SJCRH30 (cell line): ENCODE data around the gene ACHE. TPM values are rescaled to one million over a fixed set of nuclear protein-coding genes. Genes with fewer than 3 reads are reported as not detected.
"Not testable (repeated sequence)": the region's sequence is repeated elsewhere in the genome, so short reads cannot be mapped to it uniquely, and the experiment has no call there.

Source experiments
- DNase-seq, 2 experiments: peaks; one replicate each; pipeline ENCODE4 v3.0.0-alpha.2; 2015 to 2020
- H3K27ac ChIP-seq: fragments of 250-450 bp; sonication (Bioruptor Pico); 2 replicates; pipeline ENCODE4 v1.5.1; 2020; ENCODE audit warnings: mild to moderate bottlenecking, moderate library complexity
- H3K27me3 ChIP-seq: fragments of 250-450 bp; sonication (Bioruptor Pico); 2 replicates; pipeline ENCODE4 v1.5.1; 2020; ENCODE audit warnings: mild to moderate bottlenecking, moderate library complexity
- H3K36me3 ChIP-seq: fragments of 250-450 bp; sonication (Bioruptor Pico); 2 replicates; pipeline ENCODE4 v1.5.1; 2020; ENCODE audit warnings: mild to moderate bottlenecking, moderate library complexity
- H3K4me1 ChIP-seq: fragments of 250-450 bp; sonication (Bioruptor Pico); 2 replicates; pipeline ENCODE4 v1.5.1; 2020; ENCODE audit warnings: mild to moderate bottlenecking, moderate library complexity
- H3K4me3 ChIP-seq: fragments of 250-450 bp; sonication (Bioruptor Pico); 2 replicates; pipeline ENCODE4 v1.5.1; 2020; ENCODE audit warnings: mild to moderate bottlenecking, moderate library complexity
- H3K9me3 ChIP-seq: fragments of 250-450 bp; sonication (Bioruptor Pico); replicated peaks from 2 replicates; pipeline ENCODE4 v1.5.1; 2020; ENCODE audit warnings: mild to moderate bottlenecking, moderate library complexity
- total RNA-seq: library from RNA; depleted of rRNA; stranded (reverse); fragments of >200 nt; shearing (Covaris generic); gene quantifications from 2 replicates; pipeline ENCODE4 v1.2.3, GENCODE V29; 2014; rRNA removed

Gene ACHE
- total RNA-seq: 1.3 and 1.5 TPM in 2 replicates

- DNase-seq: no peak
- H3K4me3 ChIP-seq: peak within 1 kb of the TSS; percentile 50
- peaks cover 11% of the 10 kb centered on the region for H3K27me3 ChIP-seq
- H3K36me3 ChIP-seq: no peaks in the 10 kb centered on the region
- H3K4me1 ChIP-seq: no peaks in the 10 kb centered on the region; the same call in 1 of the 2 replicates
- no peak within 1 kb of the TSS for H3K27ac ChIP-seq
- H3K9me3 ChIP-seq: no peaks in the 10 kb centered on the region
Observed at GRCh38 chr7:100895701-100895955, at the start of gene ACHE. Gene ACHE, minus strand, starts transcription at chr7:100895888. Its CDS starts 1,656 bp downstream, at chr7:100894232.

DNA sequence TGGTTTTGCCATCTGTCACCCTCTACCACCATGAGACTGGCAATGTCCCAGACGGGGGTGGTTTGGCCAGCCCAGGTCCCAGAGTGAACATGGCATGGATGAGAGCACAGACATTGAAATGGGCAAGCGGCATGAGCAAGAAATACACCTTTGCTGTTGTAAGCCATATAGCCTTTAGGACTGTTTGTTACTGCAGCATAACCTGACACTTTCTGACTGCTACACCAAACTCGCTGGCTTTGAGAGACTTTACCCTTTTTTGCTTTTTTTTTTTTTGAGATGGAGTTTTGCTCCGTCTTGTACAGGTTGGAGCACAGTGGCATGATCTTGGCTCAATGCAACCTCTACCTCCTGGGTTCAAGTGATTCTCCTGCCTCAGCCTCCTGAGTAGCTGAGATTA lies 48.5 kb upstream of the ACHE start:
- DNase-seq: no peak
- H3K4me3 ChIP-seq: no peak overlapping the region
- no peak overlapping the region for H3K27ac ChIP-seq

GRCh38 chr7:100943693-100944092 lies 48.0 kb upstream of the ACHE start:
- no peaks in the 10 kb centered on the region for H3K9me3 ChIP-seq
- no peaks in the 10 kb centered on the region for H3K4me1 ChIP-seq
- no peak overlapping the region for H3K27ac ChIP-seq
- 0 out of 2 replicates have a peak, but pooled peaks cover 4% of the 10 kb centered on the region for H3K27me3 ChIP-seq
- H3K36me3 ChIP-seq: no peaks in the 10 kb centered on the region
- DNase-seq: no peak
- no peak overlapping the region for H3K4me3 ChIP-seq

More for the DNA sequence above, 48.5 kb upstream of the ACHE start:
- Histone ChIP-seq H3K27me3 (peaks cover 8% of the 10 kb centered on the region; the same call in 1 of the 2 replicates), H3K9me3 (no peaks in the 10 kb centered on the region), H3K36me3 (no peaks in the 10 kb centered on the region), H3K4me1 (no peaks in the 10 kb centered on the region)

DNA sequence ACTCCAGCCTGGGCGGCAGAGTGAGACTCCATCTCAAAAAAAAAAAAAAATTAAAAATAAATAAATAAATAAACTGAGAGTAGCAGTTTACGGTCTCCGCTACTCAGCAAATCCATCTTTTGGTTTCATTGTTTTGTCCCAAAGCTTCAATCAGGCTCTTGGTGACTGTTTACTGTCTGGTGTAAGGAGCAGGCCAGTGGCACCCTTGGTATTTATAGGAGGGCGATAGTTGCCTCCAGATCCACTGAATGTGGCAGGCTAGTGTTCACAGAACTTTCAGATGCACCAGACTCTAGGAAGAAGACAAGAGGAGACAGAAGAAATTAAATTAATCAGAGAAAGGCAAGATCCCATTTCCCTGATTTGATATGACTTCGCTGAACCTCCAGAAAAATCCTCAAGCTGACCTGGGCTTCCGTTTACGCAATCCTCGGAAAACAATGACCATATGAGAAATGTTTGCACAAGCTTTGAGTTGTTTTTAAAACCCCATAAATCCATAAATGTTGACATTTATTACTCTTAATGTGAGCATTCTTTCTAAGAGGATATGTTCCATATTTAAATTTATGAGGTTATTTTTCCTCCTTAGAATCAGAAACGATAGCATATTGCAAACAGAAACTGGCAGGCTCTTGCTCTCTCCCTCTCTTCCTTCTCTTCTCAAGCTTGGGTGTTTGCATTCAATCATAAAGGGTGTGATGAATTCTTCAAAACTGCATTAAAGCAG lies 46.5 kb upstream of the ACHE start:
- DNase-seq: no peak
- Histone ChIP-seq H3K36me3 (no peaks in the 10 kb centered on the region), H3K27ac (no peak overlapping the region), H3K9me3 (no peaks in the 10 kb centered on the region), H3K4me3 (no peak overlapping the region), H3K27me3 (0 out of 2 replicates have a peak, but pooled peaks cover 4% of the 10 kb centered on the region), H3K4me1 (no peaks in the 10 kb centered on the region)

DNA sequence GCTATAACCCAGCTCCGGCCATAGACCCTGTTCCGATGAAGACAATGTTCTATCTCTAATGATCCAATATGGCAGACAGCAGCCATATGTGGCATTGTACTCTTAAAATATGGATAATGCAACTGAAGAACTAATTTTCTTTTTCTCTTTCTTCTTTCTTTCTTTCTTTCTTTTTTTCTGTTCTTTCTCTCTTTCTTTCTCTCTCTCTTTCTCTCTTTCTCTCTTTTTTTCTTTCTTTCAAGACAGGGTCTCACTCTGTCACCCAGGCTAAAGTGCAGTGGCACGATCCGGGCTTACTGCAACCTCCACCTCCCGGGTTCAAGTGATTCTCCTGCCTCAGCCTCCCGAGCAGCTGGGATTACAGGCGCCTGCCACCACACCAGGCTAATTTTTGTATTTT lies 40.5 kb upstream of the ACHE start:
- DNase-seq, H3K36me3 ChIP-seq, H3K4me3 ChIP-seq, H3K9me3 ChIP-seq, H3K4me1 ChIP-seq, H3K27me3 ChIP-seq, H3K27ac ChIP-seq: not testable (repeated sequence)

- not testable (repeated sequence) for H3K36me3 ChIP-seq, H3K4me1 ChIP-seq, H3K9me3 ChIP-seq, DNase-seq, H3K27ac ChIP-seq, H3K27me3 ChIP-seq, H3K4me3 ChIP-seq
Observed at GRCh38 chr7:100935381-100935780, 39.7 kb upstream of the ACHE start.

- Histone ChIP-seq H3K4me1 (no peaks in the 10 kb centered on the region), H3K27ac (no peak overlapping the region), H3K9me3 (peaks cover 10% of the 10 kb centered on the region; the same call in 1 of the 2 replicates), H3K27me3 (peaks cover 14% of the 10 kb centered on the region; the same call in 1 of the 2 replicates), H3K36me3 (no peaks in the 10 kb centered on the region), H3K4me3 (no peak overlapping the region)
- DNase-seq: no peak
Observed at GRCh38 chr7:100933734-100934133, 38.0 kb upstream of the ACHE start.

GRCh38 chr7:100929808-100930174 lies 34.1 kb upstream of the ACHE start:
- Histone ChIP-seq H3K27me3 (peaks cover 10% of the 10 kb centered on the region; the same call in 1 of the 2 replicates), H3K4me1 (no peaks in the 10 kb centered on the region), H3K4me3 (no peak overlapping the region), H3K36me3 (no peaks in the 10 kb centered on the region), H3K27ac (no peak overlapping the region), H3K9me3 (0 out of 2 replicates have a peak, but pooled peaks cover 4% of the 10 kb centered on the region)
- DNase-seq: no peak

GRCh38 chr7:100923616-100924015 lies 27.9 kb upstream of the ACHE start:
- not testable (repeated sequence) for H3K27ac ChIP-seq, H3K4me3 ChIP-seq, H3K4me1 ChIP-seq, DNase-seq, H3K9me3 ChIP-seq, H3K27me3 ChIP-seq, H3K36me3 ChIP-seq

- H3K27ac ChIP-seq: no peak overlapping the region
- no peaks in the 10 kb centered on the region for H3K4me1 ChIP-seq
- H3K9me3 ChIP-seq: no peaks in the 10 kb centered on the region
- H3K36me3 ChIP-seq: no peaks in the 10 kb centered on the region
- no peaks in the 10 kb centered on the region for H3K27me3 ChIP-seq
- no peak for DNase-seq
- no peak overlapping the region for H3K4me3 ChIP-seq
Observed at GRCh38 chr7:100921039-100921438, 25.4 kb upstream of the ACHE start.

DNA sequence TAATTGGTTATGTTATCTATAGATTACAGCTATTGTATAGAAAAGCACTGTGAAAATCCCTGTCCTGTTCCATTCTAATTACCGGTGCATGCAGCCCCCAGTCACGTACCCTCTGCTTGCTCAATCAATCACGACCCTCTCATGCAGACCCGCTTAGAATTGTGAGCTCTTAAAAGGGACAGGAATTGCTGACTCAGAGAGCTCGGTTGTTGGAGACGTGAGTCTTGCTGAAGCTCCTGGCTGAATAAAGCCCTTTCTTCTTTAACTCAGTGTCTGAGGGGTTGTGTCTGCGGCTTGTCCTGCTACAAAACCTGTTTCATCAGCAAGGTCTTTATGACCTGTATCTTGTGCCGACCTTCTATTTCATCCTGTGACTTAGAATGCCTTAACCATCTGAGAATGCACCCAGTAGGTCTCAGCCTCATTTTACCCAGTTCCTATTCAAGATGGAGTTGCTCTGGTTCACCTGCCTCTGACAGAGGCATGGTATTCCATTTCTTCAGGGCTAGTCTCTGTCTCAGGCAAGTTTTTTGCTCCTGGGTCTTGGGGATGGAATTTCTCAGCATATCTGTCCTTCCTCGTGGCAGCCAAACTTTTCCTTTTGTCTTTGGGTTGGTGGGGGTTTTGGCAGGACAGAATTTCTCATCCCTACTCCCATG lies 24.2 kb upstream of the ACHE start:
- H3K9me3 ChIP-seq, H3K36me3 ChIP-seq, H3K27ac ChIP-seq, DNase-seq, H3K4me1 ChIP-seq, H3K27me3 ChIP-seq, H3K4me3 ChIP-seq: not testable (repeated sequence)

- not testable (repeated sequence) for H3K27me3 ChIP-seq, H3K27ac ChIP-seq, H3K4me1 ChIP-seq, H3K36me3 ChIP-seq, H3K9me3 ChIP-seq, DNase-seq, H3K4me3 ChIP-seq
Observed at GRCh38 chr7:100919335-100919734, 23.6 kb upstream of the ACHE start.

GRCh38 chr7:100914879-100915447 lies 19.3 kb upstream of the ACHE start:
- no peaks in the 10 kb centered on the region for H3K27me3 ChIP-seq
- no peaks in the 10 kb centered on the region for H3K4me1 ChIP-seq
- H3K27ac ChIP-seq: no peak overlapping the region
- H3K4me3 ChIP-seq: no peak overlapping the region
- H3K36me3 ChIP-seq: no peaks in the 10 kb centered on the region
- DNase-seq: no peak
- no peaks in the 10 kb centered on the region for H3K9me3 ChIP-seq

DNA sequence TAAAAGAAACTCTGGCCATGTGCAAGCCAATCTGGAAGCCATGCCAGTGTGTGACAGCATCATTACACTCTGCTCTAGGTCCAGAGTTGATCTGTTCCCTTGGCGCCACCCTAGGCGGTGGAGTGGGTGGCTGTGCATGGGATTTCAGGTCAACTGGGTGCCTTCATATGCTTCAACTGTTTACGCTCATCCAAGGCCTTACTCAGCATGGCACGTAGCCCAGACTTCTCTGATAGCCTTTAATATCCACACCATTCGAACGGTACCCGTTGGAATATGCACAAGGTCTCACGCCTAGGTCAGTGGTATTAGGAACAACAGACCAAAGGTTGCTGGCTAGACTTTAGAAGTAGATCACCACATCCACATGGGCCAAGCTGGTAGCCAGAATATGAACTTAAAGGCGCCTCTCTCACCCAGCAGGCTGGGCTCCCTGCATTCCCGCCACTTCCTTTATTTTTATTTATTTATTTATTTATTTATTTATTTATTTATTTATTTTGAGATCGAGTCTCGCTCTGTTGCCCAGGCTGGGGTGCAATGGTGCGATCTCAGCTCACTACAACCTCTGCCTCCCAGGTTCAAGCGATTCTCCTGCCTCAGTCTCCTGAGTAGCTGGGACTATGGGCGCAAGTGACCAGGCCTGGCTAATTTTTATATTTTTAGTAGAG lies 18.7 kb upstream of the ACHE start:
- Histone ChIP-seq H3K4me1 (no peaks in the 10 kb centered on the region), H3K9me3 (no peaks in the 10 kb centered on the region), H3K27me3 (no peaks in the 10 kb centered on the region), H3K4me3 (no peak overlapping the region), H3K27ac (no peak overlapping the region), H3K36me3 (no peaks in the 10 kb centered on the region)
- DNase-seq: no peak

DNA sequence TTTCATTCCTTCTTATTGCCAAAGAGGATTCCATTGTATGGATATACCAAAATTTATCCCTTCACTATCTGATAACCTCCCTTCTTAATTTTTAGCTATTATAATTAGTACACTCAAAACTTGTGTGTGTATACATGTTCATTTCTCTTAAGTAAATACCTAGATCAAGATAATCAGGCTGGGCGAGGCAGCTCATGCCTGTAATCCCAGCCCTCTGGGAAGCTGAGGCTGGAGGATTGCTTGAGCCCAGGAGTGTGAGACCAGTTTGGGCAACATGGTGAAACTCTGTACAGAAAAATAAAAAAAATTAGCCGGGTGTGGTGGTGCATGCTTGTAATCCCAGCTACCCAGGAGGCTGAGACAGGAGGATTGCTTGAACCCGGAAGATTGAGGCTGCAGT lies 15.8 kb upstream of the ACHE start:
- Histone ChIP-seq H3K36me3 (no peaks in the 10 kb centered on the region), H3K27me3 (no peaks in the 10 kb centered on the region), H3K9me3 (no peaks in the 10 kb centered on the region), H3K4me3 (no peak overlapping the region), H3K27ac (no peak overlapping the region), H3K4me1 (no peaks in the 10 kb centered on the region)
- DNase-seq: no peak
